Common myeloid progenitor, CD34-positive (primary cell): Measurements from ENCODE around the gene VASN.
A peak's percentile ranks its signal among the peaks of the same experiment; 100 is the strongest.

Experiments used
- CTCF ChIA-PET: fragments of 350-600 bp; sonication (Branson Sonifier 250); formaldehyde crosslinking; loops from one replicate; lab custom pipeline; 2021; ENCODE audit warnings: antibody characterized with exemption; lab: Charles Lee
- POLR2A ChIA-PET: fragments of 350-600 bp; sonication (Branson Sonifier 250); formaldehyde crosslinking; loops from one replicate; lab custom pipeline; 2021; ENCODE audit warnings: antibody characterized with exemption; lab: Charles Lee
- DNase-seq, 3 donors: peaks; one replicate each; pipeline versions ENCODE4 v3.0.0 to v3.0.0-alpha.2; 2013
- H3K27ac ChIP-seq, 2 experiments: 1 replicate in 1 of 2; 2 replicates in 1 of 2; pipeline ENCODE4 v1.7.0; 2013; ENCODE audit warnings: inconsistent platforms in 2 of 2, low read length in 2 of 2, mild to moderate bottlenecking in 2 of 2, low read depth in 1 of 2, moderate library complexity in 1 of 2; ENCODE audit not compliant: severe bottlenecking in 2 of 2, insufficient read depth in 1 of 2, poor library complexity in 1 of 2
- H3K27me3 ChIP-seq, 5 experiments: replicated peaks in 2 of 5; 1 replicate in 3 of 5; 2 replicates in 2 of 5; pipeline versions ENCODE4 v1.6.1 to v1.7.0; 2013; ENCODE audit warnings: low read length in 4 of 5, mild to moderate bottlenecking in 2 of 5, moderate library complexity in 2 of 5, inconsistent platforms in 1 of 5; ENCODE audit not compliant: insufficient read depth in 5 of 5, control insufficient read depth in 4 of 5
- H3K36me3 ChIP-seq, 4 experiments: 1 replicate in 2 of 4; 2 replicates in 2 of 4; pipeline versions ENCODE4 v1.6.1 to v1.7.0; 2013; ENCODE audit warnings: low read length in 3 of 4, control low read depth in 1 of 4, mild to moderate bottlenecking in 1 of 4; ENCODE audit not compliant: control insufficient read depth in 4 of 4, insufficient read depth in 4 of 4
- H3K4me1 ChIP-seq, 4 experiments: 1 replicate in 3 of 4; 2 replicates in 1 of 4; pipeline versions ENCODE4 v1.6.1 to v1.7.1; 2013; ENCODE audit warnings: low read length in 3 of 4, mild to moderate bottlenecking in 3 of 4, control low read depth in 1 of 4, inconsistent platforms in 1 of 4, moderate library complexity in 1 of 4; ENCODE audit not compliant: control insufficient read depth in 4 of 4, insufficient read depth in 4 of 4; ENCODE audit errors: control extremely low read depth in 1 of 4
- H3K4me3 ChIP-seq, 7 experiments: 1 replicate in 4 of 7; 2 replicates in 3 of 7; pipeline versions ENCODE4 v1.5.1 to v1.7.0; 2013; ENCODE audit warnings: mild to moderate bottlenecking in 7 of 7, low read length in 6 of 7, moderate library complexity in 6 of 7, inconsistent platforms in 2 of 7, low read depth in 2 of 7, control low read depth in 1 of 7; ENCODE audit not compliant: insufficient read depth in 4 of 7, control insufficient read depth in 1 of 7; ENCODE audit errors: extremely low read depth in 1 of 7
- H3K9me3 ChIP-seq, 5 experiments: 1 replicate in 4 of 5; 2 replicates in 1 of 5; pipeline versions ENCODE4 v1.6.1 to v1.7.1; 2013; ENCODE audit warnings: low read length in 4 of 5, mild to moderate bottlenecking in 2 of 5, inconsistent platforms in 1 of 5, low read depth in 1 of 5, moderate library complexity in 1 of 5; ENCODE audit not compliant: control insufficient read depth in 4 of 5, insufficient read depth in 2 of 5; ENCODE audit errors: control extremely low read depth in 1 of 5
- WGBS: methylation state at CpG from one replicate; pipeline ENCODE4 v1.1.5; 2013; ENCODE audit not compliant: insufficient coverage; 5-methylcytosine and 5-hydroxymethylcytosine counted together

VASN gene

GRCh38 chr16:4409081-4409932, 37.7 kb downstream of the VASN start:
- Histone ChIP-seq H3K9me3 (no peaks in the 10 kb centered on the region), H3K36me3 (peaks cover 10 to 73% (median 52%) of the 10 kb centered on the region in 4 experiments), H3K27ac (no peak overlapping the region), H3K4me1 (peaks cover 0 to 3% (median 1%) of the 10 kb centered on the region in 4 experiments), H3K4me3 (no peak overlapping the region), H3K27me3 (no peaks in the 10 kb centered on the region)
- ChIA-PET POLR2A (no interaction called here), CTCF (interaction anchor here (1.3 to 1.5 kb wide), 4 partner anchors 20 to 91 kb away, joined by 3 to 6 read pairs (median 4); no protein-coding TSS in a partner anchor)
- no peak for DNase-seq
- over 99% methylated on average over 17 of the region's 19 CpGs for WGBS

- WGBS = 87% methylated on average over 12 of the region's 15 CpGs
- peaks cover 5 to 15% (median 13%) of the 10 kb centered on the region in 4 experiments for H3K4me1 ChIP-seq
- H3K4me3 ChIP-seq = no peak overlapping the region
- POLR2A ChIA-PET = no interaction called here
- H3K9me3 ChIP-seq = no peaks in the 10 kb centered on the region
- H3K27ac ChIP-seq = no peak overlapping the region
- no peak for DNase-seq
- no peaks in the 10 kb centered on the region for H3K27me3 ChIP-seq
- peaks cover 10 to 62% (median 41%) of the 10 kb centered on the region in 4 experiments for H3K36me3 ChIP-seq
- CTCF ChIA-PET = interaction anchor here (1.0 to 9.6 kb wide), 4 partner anchors 6 to 92 kb away, joined by 3 to 103 read pairs (median 4); no protein-coding TSS in a partner anchor
Observed at GRCh38 chr16:4410335-4411075, 38.9 kb downstream of the VASN start.

GRCh38 chr16:4411684-4412083, 40.0 kb downstream of the VASN start:
- Histone ChIP-seq H3K27ac (no peak overlapping the region), H3K4me1 (peaks cover 5 to 21% (median 19%) of the 10 kb centered on the region in 4 experiments), H3K36me3 (peaks cover 10 to 54% (median 36%) of the 10 kb centered on the region in 4 experiments), H3K27me3 (no peaks in the 10 kb centered on the region), H3K4me3 (no peak overlapping the region), H3K9me3 (no peaks in the 10 kb centered on the region)
- CTCF ChIA-PET = interaction anchor here (9.6 kb wide), 1 partner anchor 7 kb away, joined by 103 read pairs; no protein-coding TSS in a partner anchor
- 98% methylated on average over 14 of the region's 16 CpGs for WGBS
- POLR2A ChIA-PET = no interaction called here
- no peak for DNase-seq

- Histone ChIP-seq H3K27me3 (no peaks in the 10 kb centered on the region), H3K9me3 (no peaks in the 10 kb centered on the region), H3K4me3 (no peak overlapping the region), H3K27ac (no peak overlapping the region), H3K36me3 (peaks cover 10 to 54% (median 35%) of the 10 kb centered on the region in 4 experiments), H3K4me1 (peaks cover 5 to 26% (median 23%) of the 10 kb centered on the region in 4 experiments)
- no peak for DNase-seq
- POLR2A ChIA-PET = no interaction called here
- CTCF ChIA-PET = interaction anchor here (9.6 kb wide), 1 partner anchor 7 kb away, joined by 103 read pairs; no protein-coding TSS in a partner anchor
- WGBS = 96% methylated on average over 8 of the region's 8 CpGs
Observed at GRCh38 chr16:4412159-4412558, 40.5 kb downstream of the VASN start.

GRCh38 chr16:4412854-4413253, 41.2 kb downstream of the VASN start:
- 97% methylated on average over 4 of the region's 4 CpGs for WGBS
- ChIA-PET POLR2A (interaction anchor here (0.6 kb wide), 1 partner anchor 141 kb away, joined by 6 read pairs; no protein-coding TSS in a partner anchor), CTCF (interaction anchor here (9.6 kb wide), 1 partner anchor 8 kb away, joined by 103 read pairs; no protein-coding TSS in a partner anchor)
- no peaks in the 10 kb centered on the region for H3K27me3 ChIP-seq
- H3K36me3 ChIP-seq = peaks cover 10 to 47% (median 29%) of the 10 kb centered on the region in 4 experiments
- H3K9me3 ChIP-seq = no peaks in the 10 kb centered on the region
- H3K4me3 ChIP-seq = no peak overlapping the region
- peak overlapping the region in 1 of 2 experiments; percentile 18 for H3K27ac ChIP-seq
- DNase-seq = no peak
- H3K4me1 ChIP-seq = peaks cover 5 to 27% (median 25%) of the 10 kb centered on the region in 4 experiments

- Histone ChIP-seq H3K36me3 (peaks cover 7 to 35% (median 19%) of the 10 kb centered on the region in 4 experiments), H3K9me3 (no peaks in the 10 kb centered on the region), H3K4me1 (peaks cover 5 to 27% (median 25%) of the 10 kb centered on the region in 4 experiments), H3K4me3 (peak overlapping the region in 2 of 7 experiments; percentile 85 to 87), H3K27ac (peak overlapping the region in 1 of 2 experiments; percentile 88), H3K27me3 (no peaks in the 10 kb centered on the region)
- ChIA-PET CTCF (interaction anchor here (1.1 to 9.6 kb wide), 3 partner anchors 10 to 45 kb away, joined by 3 to 103 read pairs (median 4); no protein-coding TSS in a partner anchor), POLR2A (interaction anchor here (0.6 to 2.0 kb wide), 3 partner anchors 10 to 90 kb away, joined by 3 to 10 read pairs (median 7); no protein-coding TSS in a partner anchor)
- WGBS = 82% methylated on average over 5 of the region's 7 CpGs
- no peak for DNase-seq
Observed at GRCh38 chr16:4414187-4414917, 42.7 kb downstream of the VASN start.
